Stimulated activated CD4-positive, alpha-beta T cell treated with anti-CD3 and anti-CD28 coated beads, Interleukin-12 subunit alpha, Interleukin-12 subunit beta, amount 100 ng/mL, for 4 hours (primary cell): Measurements from ENCODE around the gene PPP2R1B.
"Not testable (repeated sequence)": the region's sequence is repeated elsewhere in the genome, so short reads cannot be mapped to it uniquely, and the experiment has no call there.

Source experiments
- DNase-seq: peaks from one replicate; pipeline ENCODE4 v3.0.0-alpha.2; 2020

PPP2R1B gene

DNA sequence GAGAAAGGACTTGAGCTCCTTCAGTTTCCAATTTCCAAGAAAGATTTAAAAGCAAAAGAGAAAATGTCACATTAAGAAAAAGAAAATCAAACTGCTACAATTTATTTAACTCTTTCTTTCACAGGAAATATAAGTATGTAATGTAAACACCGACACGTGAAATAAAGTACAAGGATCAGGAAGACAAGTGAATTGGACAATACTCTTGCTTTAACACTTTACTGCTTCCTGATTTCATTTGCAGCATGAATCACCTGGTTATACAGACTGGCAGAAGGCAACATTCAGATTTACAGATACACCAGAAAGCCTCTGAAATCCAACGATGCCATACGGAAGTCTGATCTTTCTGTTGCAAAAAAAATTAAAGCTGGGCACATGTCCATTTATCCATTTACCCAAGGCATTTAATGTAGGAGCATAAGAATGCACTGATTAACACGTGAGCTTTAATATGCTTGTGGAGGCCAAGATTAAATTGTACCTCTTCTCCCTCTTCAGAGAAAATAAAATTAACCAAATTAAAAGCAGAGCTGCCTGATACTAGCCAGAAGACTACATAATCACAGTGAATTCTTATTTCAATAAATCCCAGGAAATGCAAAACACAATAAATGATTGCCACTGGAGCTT, 16.0 kb upstream of the PPP2R1B start:
- DNase-seq, result no peak

DNA sequence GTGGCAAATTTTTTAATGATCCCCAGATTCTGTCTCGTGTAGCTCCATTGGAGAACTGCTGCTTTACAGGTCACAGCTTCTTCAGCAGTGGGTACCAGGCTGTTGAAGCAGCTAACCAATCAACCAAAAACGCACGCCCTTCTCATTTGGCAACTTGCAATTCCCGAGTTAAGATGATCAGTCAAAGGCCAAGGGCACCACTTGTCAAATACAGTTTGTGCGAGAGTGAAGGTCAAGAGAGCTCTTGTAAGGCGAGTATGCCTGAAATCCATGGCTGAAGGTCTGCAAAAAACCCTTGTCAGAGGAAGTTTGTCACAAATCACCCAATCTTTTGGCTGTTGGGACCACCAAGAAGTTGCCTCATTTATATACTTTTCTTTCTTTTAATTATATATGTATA, 12.9 kb upstream of the PPP2R1B start:
- no peak for DNase-seq

DNA sequence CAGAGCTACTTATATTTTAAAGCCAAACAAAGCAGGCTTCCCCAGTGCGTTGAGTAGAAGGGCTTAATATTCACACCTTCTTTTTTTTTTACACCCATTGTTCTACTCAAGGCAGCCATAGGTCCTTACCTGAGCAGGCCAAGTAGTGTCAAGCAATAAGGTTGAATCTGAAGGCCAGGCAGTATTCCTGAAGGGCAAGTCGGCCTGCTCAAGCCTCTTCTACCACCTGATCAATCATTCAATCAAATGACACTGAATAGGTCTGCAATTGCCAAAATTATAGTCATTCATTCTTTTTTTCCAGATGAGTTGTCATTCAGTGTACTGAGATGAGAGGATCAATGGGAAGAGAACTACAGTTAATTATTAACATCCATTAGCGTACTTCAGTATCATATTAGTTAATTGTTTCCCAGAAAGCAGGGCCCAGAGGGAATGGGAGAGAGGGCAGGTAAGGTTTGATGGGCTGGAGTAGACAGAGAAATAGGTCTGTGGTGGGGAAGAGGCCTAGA, 11.9 kb upstream of the PPP2R1B start:
- no peak for DNase-seq

DNA sequence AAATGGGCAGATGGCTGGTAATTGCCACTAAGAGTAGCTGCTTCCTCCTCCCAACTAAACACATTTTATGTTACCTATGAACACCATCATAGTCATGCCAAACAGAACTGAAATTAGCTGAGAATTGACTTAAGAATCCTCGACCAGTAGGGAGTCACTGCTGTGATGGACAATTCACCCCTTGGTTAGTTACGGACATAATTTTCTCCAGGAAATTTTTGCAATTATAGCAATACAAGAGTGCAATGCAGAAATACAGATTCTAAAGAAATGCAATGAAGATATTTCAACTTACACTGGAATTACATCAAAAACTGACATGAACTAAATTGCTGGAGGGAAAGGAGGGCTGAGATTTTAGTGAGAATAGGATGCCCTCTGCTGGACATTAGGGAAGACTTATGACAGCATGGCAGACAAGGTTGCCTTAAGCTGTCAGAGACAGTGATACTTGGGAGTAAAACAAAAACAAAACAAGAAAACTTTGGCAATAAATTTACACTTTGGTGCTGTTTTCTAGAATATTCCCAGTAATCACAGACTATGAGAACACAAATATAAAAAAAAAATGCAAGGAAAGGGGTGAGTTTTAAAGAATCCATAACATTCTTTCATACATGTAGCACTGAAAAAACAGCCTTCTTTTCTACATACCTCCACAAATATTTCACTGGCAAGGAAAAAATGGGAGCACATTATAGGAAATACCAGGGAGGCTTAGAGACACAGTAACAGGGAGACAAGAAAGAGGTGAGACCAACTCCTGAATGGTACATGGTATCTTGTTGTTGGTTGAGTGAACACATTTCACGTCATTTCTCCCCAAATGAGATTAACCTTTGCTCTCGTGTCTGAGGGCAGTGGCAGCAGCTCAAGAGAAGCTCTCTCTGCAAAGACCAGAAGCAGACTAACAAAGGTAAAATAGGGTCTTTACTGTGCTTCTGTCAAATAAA, 11.2 kb upstream of the PPP2R1B start:
- no peak for DNase-seq

DNA sequence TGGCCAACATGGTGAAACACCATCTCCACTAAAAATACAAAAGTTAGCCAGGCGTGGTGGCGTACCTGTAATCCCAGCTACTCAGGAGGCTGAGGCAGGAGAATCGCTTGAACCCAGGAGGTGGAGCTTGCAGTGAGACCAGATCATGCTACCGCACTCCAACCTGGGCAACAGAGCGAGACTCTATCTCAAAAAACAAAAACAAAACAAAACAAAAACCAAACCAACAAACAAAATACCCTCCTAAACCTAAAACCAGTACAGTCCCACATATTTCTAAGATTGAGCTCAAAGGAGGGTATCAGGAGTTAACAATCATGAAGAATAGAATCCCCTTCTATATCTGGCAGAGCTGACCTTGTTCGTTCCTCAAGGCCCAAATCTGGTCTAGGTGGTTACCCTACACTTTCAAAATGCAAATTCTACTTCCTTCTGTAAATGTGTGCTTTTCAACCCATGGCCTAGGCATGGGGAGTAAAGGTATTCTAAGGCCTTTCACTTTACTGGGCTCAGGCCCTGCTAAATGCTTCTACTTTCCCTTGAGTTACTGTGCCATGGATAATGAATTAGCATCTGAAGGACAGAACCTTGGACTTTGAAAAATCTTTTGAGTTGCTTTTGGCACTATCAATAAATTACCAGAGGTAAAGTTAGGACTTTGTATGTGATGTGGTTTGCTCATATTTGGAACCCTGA, 10.4 kb upstream of the PPP2R1B start:
- DNase-seq, result no peak

DNA sequence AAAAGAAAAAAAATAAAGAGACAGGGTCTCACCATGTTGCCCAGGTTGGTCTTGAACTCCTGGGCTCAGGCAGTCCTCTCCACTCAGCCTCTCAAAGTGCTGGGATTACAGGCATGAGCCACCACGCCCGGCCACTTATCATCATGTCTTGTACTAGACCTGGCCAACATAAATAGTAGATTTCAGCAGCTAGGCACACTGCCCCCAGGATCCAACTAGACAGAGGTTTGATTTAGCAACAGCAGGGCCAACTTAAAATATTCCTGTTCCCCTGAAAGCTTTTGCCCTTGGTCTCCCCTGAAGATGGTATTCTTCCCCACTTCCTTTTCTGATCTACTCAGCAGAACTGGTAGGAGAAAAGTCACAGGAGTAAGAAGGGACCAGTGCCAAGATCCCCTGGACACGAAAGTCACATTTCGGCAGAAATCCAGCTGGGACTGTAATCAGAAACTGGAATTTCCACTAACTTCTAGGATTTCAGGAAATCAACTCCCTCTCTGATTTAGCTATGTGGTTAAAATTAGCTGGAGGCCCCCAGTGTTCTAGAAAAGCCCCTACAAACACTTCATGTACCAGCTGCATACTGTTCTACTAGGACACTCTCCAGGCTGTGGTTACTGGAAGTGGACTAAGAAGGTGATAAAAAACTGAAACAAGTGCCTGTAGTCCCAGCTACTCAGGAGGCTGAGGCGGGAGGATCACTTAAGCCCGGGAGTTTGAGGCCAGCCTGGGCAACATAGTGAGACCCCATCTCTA, 8.9 kb upstream of the PPP2R1B start:
- DNase-seq, result no peak

DNA sequence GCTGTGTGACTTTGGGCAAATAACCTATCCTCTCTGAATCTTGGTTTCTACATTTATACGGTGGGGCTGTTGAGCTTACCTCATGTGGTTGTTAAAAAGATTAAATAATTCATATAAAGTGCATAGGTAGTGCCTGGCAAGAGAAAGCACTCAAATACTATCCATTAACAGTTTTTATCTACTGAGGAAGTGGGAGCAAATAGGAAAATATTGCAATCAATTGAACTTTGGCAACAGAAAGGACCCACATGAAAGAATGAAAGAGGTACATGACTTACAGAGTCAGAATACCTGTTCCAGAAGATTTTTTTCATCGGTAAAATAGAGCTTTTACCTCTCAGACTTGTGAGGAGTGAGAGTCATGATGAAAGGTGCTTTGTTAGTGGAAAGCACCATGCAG, 6.3 kb upstream of the PPP2R1B start:
- no peak for DNase-seq

DNA sequence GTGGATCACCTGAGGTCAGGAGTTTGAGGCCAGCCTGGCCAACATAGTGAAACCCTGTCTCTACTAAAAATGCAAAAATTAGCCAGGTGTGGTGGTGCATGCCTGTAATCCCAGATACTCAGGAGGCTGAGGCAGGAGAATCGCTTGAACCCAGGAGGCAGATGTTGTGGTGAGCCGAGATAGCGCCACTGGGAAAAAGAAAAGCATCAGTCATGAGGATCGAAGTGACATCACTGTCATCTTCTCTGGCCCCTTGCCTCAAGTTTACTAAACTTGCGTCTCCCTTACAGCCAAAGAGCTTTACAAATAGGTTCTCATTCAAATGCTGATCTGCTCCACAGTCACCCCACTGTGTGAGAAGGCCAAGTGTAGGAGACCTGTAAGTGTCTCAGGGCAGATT, 5.0 kb upstream of the PPP2R1B start:
- not testable (repeated sequence) for DNase-seq

DNA sequence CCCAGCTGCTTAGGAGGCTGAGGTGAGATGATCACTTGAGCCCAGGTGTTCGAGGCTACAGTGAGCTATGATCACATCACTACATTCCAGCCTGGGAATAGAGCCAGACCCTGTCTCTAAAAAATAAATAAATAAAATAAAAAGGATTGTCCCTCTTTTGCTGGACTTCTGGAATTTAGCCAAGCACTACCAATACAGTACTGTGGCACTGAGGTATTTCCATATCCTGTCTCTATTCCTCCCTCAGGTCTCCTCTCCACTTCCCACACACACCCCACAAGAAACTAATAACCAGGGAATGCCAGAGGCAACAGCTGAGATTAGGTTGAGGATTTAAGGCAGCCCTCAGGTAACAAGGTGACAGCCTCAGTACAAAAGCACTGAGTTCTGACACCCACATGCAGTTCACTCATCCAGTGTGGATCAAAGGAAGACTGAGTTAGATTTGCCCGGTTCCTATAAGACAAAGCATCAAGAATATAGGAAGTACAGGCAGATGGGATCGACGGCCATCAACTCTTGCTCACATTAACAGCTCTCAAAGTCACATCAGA, 4.5 kb upstream of the PPP2R1B start:
- DNase-seq, result no peak

DNA sequence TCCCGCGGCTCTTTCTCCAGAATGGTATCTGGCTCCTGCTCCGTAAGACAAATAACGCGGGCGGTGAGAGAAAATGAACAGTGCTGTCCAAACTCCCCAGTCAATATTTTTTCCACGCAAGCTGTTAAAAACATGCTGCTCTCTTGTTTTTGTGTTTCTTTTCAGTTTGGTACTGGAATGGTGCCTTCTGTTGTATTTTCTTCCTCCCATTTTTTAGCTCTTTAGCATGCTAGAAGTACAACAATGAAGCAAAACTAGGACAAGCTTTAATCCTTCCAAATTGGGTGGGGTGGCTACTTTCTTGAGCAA, 599 bp upstream of the PPP2R1B start:
- DNase-seq, result no peak

DNA sequence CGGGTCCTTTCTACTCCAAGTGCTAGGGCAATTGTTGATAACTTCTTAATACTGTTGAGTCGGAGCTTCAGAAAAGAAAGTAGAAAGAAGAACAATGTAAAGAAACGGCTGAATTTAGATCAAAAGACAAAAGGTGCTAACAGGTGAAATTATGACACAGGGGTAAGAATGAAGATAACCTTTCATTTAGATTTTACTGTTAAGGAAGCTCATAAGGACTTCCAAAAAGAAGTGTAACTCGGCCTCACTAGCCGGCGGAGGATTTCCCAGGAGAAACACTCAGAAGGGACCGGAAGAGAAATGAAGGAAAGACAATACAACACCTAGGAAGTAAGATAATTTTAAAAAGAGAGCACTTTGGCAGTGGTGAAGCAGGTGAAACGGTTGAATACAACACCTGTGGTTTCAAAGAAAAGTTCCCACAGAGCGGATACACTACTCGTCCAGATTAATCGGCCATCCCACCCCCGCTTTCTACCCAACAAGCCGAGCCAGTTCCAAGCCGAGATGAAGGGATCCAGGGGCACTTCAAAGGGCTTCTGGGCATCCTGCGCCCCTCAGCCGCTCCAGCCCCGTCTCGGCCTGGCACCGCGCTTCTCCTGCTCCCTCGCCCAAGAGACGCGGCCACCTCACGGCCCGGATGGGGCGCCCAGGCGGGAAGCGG, 737 bp downstream of the PPP2R1B start:
- DNase-seq, result no peak

DNA sequence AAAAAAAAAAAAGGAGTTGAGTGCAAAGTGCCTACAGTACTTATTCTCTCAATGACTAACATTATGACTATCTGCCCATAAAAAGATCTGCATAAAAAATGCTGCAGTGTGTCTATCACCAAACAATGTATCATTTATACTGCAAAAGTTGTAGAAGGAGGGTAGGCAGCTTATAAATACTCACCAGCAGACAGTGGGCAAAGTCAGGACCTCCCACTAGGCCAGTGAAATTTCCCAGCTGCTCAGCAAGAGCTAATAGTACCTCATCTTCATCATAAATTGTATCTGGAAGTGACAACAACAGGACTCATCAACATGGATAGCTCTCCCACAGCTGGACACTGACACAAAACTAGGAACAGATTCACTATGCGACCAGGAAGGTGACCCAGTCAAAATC, 1.6 kb downstream of the PPP2R1B start:
- DNase-seq, result no peak

DNA sequence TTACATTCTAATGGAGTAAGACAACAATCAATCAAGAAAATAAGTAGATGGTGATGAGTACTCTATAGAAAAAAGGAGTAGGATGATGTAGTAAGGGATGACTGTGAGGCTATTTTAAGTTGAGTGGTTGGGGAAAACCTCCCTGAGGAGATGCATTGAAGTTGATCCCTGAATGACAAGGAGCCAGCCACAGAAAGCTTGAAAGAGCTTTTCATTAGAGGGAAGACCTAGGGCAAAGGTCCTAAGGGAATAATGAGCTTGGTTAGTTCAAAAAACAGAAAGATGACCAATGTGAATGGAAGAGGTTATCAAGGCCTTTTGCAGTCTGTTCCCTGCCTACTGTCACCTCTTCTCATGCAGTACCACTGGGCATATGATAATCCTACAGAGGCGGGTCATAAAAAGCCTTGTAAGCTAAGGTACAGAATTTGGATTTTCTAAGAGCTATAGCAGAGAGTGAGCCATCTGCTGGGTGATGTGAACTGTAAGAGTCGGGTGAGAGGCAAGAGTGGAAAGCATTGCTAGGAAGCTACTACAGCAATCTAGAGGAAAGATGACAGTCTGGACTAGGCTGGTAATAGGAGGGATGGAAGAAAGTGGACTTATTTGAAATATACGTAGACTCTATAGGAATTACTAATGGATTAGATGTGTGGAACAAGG, 3.1 kb downstream of the PPP2R1B start:
- no peak for DNase-seq

DNA sequence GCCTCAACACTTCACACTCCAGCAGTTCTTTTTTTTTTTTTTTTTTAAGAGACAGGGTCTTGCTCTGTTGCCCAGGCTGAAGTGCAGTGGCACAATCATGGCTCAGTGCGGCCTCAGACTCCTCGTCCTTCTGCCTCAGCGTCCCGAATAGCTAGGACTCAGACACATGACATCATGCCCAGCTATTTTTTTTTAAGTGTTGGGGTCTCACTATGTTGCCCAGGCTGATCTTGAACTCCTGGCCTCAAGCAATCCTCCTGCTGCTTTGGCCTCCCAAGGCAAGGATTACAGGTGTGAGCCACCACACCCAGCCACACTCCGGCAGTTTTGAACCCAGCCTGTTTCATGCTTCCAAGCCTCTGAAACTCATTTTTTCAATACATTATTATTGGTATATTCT, 3.7 kb downstream of the PPP2R1B start:
- DNase-seq, result no peak

DNA sequence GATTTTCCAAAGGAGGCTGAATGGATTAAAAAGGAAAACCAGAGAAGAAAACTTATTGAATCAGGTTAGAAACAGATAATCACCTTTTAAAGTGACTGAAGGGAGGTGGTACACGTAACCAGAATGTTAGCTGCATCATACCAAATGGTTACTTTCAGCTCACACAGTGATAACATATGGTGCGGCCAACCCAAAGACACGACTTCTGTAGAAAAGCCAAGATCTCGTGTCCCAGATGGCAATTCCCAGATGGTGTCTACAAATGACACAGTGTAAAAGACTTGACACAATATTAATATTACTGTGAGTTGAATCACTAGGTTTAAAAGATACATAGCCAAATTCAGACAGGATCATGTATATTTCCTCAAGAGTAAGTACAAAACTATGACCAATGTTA, 5.2 kb downstream of the PPP2R1B start:
- no peak for DNase-seq

DNA sequence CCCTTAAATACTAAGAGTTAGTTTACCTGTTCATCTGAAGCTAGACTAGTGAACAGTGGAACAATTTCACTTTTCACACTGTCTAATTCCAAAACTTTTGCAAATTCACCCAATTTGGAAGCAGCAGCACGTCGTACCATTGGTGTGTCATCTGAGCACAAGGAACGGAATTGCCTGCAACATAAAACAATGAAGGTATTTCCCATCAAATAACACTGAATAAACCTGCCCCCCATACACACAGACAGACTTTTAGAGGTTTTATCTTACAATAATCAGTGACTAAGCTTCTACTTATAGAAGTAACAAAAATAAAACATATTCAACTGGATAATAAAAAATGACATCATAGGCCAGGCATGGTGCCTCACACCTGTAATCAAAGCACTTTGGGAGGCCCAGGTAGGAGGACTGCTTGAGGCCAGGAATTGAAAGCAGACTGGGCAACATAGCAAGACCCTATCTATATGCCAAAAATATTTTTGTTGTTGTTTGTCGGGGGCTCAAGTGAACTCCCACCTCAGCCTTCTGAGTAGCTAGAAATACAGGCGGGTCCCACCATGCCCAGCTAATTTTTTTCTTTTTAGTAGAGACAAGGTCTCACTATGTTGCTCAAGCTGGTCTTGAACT, 6.3 kb downstream of the PPP2R1B start:
- no peak for DNase-seq

DNA sequence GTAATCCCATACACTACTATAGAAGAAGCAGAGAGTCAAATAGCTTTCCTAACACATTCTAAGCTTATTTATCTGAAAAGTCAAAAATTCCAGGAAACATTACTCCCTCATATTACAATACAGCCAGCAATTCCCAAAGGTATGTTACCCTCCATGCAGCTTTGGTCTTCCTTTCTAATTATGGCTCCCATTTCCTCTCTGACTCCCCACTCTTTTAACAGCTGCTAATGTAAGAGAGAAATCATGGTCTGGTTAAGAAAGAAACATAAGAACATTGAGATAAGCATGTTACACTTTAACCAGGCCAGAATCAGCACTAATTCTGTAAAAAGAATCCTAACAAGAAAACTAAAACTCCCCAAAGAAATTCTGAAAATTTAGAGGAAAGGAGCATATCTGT, 6.8 kb downstream of the PPP2R1B start:
- no peak for DNase-seq

DNA sequence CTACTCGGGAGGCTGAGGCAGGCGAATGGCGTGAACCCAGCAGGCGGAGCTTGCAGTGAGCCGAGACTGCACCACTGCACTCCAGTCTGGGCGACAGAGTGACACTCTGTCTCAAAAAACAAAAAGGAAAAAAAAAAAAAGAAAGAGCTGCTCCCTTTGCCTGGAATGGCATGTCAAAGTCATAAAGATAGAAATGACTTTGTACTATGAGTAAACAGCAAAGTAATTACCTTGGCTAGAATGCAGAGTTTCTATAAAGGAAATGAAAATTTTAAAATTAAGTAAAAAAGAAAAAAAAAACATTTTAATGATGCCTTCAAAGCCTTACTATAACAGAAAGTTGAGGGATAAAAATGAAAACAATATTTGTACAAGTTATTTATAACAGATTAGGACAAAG, 10.1 kb downstream of the PPP2R1B start:
- DNase-seq, result no peak

DNA sequence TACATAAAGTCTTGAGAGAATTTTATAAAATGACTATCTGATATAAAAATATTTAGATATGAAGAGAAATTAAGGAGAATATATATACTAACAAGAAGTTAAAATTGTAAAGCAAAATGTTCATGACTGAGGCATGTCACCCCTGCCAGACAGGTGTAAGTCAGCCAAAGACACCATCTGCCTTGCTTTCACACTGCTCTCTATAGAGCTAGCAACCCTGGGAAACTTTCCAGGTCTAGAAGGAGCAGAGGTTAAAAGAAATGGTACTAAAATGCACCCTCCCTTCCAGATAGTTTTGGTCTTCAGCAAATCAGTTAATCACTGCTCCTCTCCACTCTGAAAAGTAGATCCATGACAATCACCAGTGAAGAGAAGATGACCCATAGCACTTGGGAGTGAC, 16.5 kb downstream of the PPP2R1B start:
- DNase-seq, result no peak

DNA sequence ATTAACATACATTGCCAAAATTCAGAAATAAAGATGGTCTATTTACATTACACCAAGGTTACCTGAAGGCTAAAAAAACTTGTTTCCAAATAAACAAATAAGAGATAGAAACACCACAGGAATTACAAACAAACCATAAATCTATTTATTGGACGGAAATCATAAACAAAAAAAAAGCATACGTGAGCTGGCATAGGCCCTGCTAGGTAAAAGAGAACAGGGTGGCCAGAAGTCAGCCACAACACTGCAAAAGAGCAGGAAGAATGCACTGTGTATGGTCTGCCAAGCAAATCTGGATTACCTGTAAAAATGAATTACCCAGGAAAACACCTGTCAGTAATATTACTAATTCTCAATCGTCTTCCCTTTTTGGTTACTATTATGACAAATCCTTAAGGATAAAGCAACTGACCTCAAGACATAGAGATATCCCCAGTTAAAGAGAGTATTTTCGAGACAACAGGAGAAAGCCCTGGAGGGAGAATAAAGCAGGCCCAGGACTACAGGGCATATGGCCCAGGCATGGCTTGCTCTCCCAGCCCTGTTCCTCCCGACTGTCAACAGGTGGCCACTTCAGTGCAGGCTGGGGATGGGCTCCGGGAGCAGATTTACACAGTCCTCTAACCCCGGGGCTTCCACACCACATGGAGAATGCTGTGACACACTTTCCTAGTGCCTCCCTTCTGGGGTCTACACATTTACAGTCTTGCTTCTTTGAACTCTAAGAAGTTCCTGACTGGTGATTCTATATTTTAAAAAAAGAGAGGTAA, 18.0 kb downstream of the PPP2R1B start:
- no peak for DNase-seq
